HG03521 (cell line): Measurements from ENCODE around the gene NLRP9.
"Not testable (repeated sequence)": the region's sequence is repeated elsewhere in the genome, so short reads cannot be mapped to it uniquely, and the experiment has no call there.

Source experiments
- ATAC-seq: cut with Tn5 transposase; IDR thresholded peaks from one replicate; pipeline ENCODE4 v1.9.1; 2021; ENCODE audit warnings: mild to moderate bottlenecking, moderate library complexity; ENCODE audit not compliant: unreplicated experiment

NLRP9 gene

GRCh38 chr19:55738302-55738701 lies at the start of gene NLRP9:
Gene NLRP9, minus strand, starts transcription at chr19:55738402. Its CDS starts 28 bp downstream, at chr19:55738374.
- ATAC-seq: no peak

GRCh38 chr19:55781112-55781511 lies 42.9 kb upstream of the NLRP9 start:
- no peak for ATAC-seq

- ATAC-seq: no peak
These were observed 40.1 kb upstream of the NLRP9 start for GRCh38 chr19:55778331-55778730.

- ATAC-seq: no peak
These were observed 39.3 kb upstream of the NLRP9 start for GRCh38 chr19:55777528-55777927.

- not testable (repeated sequence) for ATAC-seq
These were observed 31.4 kb upstream of the NLRP9 start for GRCh38 chr19:55769632-55770031.

DNA sequence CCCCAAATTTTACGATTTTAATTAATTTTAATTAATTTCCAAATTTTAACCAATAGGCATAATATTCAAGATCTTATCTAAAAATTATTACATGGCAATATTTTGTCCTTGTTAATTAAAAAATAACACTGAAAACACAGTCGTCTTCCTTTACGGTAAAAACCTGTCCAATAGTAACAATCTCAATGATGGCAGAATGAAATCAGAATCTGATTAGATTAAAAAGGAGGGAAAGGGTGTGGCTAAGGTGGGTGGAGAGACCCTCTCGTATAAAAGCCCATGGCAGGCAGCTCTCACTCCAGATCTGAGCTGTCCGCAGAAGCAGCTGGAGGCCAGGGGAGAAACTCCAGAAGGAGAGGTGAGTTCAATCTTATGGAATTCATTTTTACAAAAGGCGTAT lies 30.6 kb upstream of the NLRP9 start, which contains the start of gene RFPL4AL1:
Gene RFPL4AL1 (plus strand): TSS at position 301 of the 400 bp plus-strand sequence. CDS start 2,687 bp downstream, outside the sequence.
- ATAC-seq: not testable (repeated sequence)

- ATAC-seq: no peak
These were observed 28.3 kb upstream of the NLRP9 start for GRCh38 chr19:55766466-55766865.

DNA sequence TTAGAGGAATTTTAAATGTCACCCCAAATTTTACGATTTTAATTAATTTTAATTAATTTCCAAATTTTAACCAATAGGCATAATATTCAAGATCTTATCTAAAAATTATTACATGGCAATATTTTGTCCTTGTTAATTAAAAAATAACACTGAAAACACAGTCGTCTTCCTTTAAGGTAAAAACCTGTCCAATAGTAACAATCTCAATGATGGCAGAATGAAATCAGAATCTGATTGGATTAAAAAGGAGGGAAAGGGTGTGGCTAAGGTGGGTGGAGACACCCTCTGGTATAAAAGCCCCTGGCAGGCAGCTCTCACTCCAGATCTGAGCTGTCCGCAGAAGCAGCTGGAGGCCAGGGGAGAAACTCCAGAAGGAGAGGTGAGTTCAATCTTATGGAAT lies 20.6 kb upstream of the NLRP9 start, which contains the start of gene RFPL4A:
Gene RFPL4A (plus strand): TSS at position 301 of the 400 bp plus-strand sequence. CDS start 2,704 bp downstream, outside the sequence.
- ATAC-seq: not testable (repeated sequence)

GRCh38 chr19:55756808-55757207 lies 18.6 kb upstream of the NLRP9 start:
- ATAC-seq: not testable (repeated sequence)

GRCh38 chr19:55753401-55753800 lies 15.2 kb upstream of the NLRP9 start:
- no peak for ATAC-seq

DNA sequence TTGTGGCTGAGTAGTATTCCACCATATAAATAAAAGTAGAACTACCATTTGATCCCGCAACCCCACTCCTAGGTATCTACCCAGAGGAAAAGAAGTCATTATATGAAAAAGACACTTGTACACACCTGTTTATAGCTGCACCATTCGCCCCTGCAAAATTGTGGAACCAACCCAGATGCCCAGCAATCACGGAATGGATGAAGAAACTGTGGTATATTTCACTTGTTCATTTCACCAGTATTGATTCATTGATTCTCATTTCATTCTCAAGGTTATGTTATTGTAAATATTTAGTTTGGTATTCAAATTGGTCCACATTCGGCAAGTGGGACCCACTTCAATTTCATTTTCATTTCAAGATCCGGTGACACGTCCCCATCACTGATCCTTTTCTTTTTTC lies 12.5 kb upstream of the NLRP9 start:
- no peak for ATAC-seq

DNA sequence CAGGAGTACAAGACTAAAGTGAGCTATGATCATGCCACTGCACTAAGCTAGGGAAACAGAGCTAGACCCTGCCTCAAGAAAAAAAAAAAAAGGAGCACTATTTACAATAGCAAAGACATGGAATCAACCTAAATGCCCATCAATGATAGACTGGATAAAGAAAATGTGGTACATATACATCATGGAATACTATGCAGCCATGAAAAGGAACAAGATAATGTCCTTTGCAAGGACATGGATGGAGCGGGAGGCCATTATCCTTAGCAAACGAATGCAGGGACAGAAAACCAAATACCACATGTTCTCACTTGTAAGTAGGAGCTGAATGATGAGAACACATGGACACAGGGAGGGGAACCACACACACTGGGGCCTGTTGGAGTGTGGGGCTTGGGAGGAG lies 7.8 kb downstream of the NLRP9 start:
- ATAC-seq: not testable (repeated sequence)

DNA sequence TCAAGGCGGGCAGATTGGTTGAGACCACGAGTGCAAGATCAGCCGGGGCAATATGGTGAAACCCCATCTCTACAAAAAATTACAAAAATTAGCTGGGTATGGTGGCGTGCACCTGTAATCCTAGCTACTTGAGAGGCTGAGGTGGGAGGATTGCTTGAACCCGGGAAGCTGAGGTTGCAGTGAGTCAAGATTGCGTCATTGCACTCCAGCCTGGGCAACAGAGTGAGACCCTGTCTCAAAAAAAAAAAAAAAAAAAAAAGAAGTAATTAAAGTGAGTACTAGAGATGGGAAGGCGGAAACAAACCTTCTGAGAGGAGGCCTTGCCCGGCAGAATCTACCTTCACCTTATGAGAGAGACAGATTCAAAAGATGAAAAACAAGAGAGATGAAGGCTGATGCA lies 14.7 kb downstream of the NLRP9 start:
- no peak for ATAC-seq

DNA sequence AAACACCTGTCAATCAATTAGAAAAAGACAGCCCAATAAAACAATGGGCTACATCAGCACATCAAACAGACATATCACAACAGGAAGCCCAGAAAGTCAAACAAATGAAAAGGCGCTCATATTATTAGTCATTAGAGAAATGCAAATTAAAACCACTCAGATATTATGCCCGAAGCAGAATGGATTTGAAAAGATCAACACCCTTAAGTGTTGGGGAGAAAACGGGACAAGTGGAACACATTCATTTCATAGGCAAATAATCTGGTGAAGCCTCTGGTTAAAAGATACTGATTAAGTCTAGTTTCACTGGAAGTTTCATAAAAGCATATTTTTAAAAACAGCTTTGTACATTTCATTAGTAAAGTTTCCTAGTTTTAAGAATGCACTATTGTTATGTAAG lies 17.4 kb downstream of the NLRP9 start:
- ATAC-seq: no peak

DNA sequence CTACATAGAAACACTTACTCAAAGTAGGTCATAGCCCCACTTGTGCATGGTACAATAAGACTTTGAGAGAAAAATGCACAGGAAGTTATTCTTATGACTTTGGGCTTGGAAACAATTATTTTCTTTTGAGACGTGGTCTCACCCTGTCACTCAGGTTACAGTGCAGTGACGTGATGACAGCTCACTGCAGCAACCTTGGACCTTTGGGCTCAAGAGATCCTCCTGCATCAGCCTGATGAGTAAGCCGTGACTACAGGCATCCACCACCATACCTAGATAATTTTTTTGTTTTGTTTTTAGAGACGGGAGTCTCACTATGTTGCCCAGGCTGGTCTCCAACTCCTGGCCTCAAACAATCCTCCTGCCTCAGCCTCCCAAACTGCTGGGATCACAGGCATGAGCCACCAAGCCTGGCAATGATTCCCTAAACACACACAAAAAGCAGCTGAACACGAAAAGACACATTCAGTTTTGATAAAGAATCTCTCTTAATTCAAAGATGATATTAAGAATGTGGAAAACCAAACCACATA lies 17.9 kb downstream of the NLRP9 start:
- ATAC-seq: no peak

GRCh38 chr19:55717879-55718711 lies 20.1 kb downstream of the NLRP9 start:
- ATAC-seq: not testable (repeated sequence)

- no peak for ATAC-seq
These were observed 21.0 kb downstream of the NLRP9 start for GRCh38 chr19:55717251-55717650.

- ATAC-seq: no peak
These were observed 21.7 kb downstream of the NLRP9 start for GRCh38 chr19:55716531-55716930.

DNA sequence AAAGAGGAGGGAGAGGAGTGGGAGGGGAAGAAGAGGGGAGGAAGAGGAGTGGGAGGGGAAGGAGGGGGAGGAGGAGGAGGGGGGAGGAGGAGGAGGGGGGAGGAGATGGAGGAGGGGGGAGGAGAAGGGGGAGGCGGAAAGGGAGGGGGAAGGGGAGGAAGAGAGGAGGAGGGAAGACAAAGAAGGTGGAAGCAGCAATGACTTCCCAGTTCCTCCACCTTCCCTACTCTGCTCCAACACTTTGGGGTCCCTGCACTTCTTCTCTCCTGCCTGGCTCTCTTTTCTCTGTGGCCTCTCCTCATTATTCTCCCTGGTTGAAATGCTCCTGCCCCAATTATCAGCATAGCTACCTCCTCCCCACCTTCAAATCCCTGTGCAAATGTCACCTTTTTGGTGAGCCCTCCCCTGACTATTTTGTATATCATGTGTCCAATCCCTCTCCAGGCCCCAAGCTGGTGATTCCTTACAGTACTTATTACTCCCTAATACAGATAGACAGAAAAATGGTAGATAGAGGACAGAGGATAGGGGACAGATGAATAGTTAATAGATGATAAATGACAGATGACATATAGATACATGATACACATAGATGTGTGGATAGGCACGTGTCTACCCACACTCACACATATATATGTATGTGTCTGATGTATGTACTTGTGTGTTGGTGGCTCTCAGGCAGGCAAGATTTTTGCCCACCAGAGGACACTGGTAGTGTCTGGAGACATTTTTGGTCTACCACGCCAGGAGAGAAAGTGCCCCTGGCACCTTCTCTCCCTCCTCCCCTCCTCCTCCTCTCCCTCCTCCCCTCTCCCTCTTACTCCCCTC lies 25.2 kb downstream of the NLRP9 start:
- ATAC-seq: no peak

- ATAC-seq: no peak
These were observed 26.5 kb downstream of the NLRP9 start for GRCh38 chr19:55711719-55712118.

- ATAC-seq: no peak
These were observed 32.2 kb downstream of the NLRP9 start for GRCh38 chr19:55705972-55706371.
